ENCODE results near the gene MAGOHB.
"Not testable (repeated sequence)": the region's sequence is repeated elsewhere in the genome, so short reads cannot be mapped to it uniquely, and the experiment has no call there.

Gene MAGOHB

DNA sequence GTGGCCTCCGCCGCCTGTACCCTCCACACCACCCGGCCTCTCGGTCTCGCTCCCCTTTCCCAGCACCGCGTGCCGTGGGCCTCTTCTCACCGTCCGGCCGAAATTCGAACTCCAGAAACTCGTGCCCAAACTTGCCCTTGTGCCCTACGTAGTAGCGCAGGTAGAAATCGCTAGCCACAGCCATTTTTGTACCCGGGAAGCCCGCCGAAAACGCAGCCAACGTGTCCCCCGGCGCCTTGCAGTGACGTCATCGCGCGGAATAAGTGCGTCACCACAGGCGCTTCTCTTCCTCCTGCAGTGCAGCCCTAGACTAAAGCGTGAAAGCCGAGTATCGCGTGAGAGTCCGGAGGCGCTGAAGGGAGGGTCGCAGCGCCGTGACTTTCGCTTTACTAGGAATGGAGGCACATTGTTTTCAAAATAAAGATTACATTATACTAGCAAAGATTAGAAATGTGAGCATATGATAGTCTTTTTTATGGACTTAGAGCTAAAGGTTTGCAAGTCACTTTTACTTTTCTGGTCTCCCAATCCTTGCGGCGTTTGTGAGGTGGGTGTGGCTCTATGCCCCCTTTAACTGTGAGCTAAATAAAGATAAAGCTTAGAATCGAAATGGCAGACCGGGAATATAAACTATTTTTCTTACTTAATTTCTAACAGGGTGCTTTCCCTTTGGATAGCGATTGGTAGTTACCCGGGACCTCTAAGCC lies at the start of gene MAGOHB:
Gene MAGOHB (minus strand): TSS at position 261 of the 707 bp plus-strand sequence. CDS start 77 bp downstream, at position 184.
- peak; percentile 97 for DNase-seq

GRCh38 chr12:10661338-10661737 lies 47.9 kb upstream of the MAGOHB start:
- no peak for DNase-seq

DNA sequence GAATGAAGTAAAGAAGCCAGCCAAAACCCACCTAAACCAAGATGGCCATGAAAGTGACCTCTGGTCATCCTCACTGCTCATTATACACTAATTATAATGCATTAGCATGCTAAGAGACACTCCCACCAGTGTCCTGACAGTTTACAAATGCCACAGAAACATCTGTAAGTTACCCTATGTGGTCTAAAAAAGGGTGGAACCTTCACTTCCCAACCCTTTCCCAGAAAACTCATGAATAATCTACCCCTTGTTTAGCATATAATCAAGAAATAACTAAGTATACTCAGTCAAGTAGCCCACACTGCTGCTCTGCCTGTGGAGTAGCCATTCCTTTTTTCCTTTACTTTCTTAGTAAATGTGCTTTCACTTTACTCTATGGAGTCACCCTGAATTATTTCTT lies 40.6 kb upstream of the MAGOHB start:
- no peak for DNase-seq

- no peak for DNase-seq
Measured at GRCh38 chr12:10652192-10652591, 38.8 kb upstream of the MAGOHB start.

DNA sequence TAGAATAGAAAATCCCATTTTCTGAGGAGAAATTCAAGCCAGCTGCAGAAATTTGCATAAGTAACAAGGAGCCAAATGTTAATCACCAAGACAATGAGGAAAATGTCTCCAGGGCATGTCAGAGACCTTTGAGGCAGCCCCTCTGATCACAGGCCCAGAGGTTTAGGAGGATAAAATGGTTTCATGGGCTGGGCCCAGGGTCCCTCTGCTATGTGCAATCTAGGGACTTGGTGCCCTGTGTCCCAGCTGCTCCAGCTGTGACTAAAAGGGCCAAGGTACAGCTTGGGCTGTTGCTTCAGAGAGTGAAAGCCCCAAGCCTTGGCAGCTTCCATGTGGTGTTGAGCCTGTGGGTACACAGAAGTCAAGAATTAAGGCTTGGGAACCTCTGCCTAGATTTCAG lies 33.2 kb upstream of the MAGOHB start:
- not testable (repeated sequence) for DNase-seq

DNA sequence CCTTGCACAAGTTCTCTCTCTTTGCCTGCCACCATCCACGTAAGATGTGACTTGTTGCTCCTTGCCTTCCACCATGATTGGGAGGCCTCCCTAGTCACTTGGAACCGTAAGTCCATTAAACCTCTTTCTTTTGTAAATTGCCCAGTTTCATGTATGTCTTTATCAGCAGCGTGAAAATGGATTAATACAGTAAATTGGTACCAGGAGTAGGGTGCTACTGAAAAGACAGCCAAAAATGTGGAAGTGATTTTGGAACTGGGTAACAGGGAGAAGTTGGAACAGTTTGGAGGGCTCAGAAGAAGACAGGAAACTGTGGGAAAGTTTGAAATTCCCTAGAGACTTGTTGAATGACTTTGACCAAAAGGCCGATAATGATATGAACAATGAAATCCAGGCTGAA lies 32.5 kb upstream of the MAGOHB start:
- no peak for DNase-seq

DNA sequence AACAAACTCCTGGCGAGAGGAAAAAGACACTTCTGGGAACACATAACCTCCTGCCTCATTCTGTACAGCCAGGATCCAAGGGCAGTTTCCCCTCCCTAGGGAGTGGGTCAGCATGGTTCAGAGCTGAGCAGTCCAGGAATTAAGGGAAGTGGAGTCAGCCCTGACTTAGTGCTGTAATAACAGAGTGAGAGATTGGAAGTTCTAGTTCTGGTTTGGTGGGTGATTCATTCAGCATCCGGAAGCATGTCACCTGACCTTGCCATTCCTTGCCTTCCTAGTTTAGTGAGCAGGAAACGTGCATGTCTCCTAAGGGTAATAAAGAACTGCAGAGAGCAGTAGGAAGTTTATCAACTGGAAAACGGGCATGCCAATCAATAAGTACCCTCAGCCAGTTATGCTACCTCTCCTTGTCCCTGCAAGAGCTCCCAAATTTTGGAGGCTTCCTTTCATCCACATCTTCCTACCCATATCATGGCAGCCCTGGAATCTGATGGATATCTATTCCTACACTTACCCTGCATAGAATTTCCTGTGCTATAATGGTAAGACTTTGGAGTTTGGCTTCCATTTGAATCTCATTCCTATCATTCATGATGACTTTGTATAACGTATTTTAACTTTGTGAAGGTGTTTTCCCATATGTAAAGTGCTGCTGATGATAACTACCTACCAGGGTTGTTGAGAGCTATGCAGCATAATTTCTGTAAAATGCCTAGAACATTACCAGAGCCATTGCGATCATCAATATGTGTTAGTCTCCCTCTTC lies 28.5 kb upstream of the MAGOHB start:
- no peak for DNase-seq

GRCh38 chr12:10638728-10639127 lies 25.3 kb upstream of the MAGOHB start:
- DNase-seq = no peak

DNA sequence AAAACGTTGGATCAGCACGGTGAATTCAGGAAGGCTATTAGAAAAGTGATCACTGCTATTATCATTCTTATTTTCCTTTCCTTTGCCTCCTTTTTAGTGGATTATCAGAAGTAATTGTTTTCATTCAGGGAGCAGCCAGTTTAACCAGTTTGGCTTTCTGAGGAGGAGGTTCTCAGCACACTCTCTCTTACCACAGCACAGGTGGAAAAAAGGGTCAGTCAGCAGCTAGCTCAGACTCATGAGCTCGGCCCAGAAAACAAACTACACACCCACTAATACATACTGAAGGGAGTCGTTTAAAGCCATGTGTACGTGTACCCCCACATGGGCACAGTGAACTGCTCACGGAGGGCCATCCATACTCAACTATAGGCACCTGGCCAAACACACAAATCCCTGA lies 23.2 kb upstream of the MAGOHB start:
- no peak for DNase-seq

DNA sequence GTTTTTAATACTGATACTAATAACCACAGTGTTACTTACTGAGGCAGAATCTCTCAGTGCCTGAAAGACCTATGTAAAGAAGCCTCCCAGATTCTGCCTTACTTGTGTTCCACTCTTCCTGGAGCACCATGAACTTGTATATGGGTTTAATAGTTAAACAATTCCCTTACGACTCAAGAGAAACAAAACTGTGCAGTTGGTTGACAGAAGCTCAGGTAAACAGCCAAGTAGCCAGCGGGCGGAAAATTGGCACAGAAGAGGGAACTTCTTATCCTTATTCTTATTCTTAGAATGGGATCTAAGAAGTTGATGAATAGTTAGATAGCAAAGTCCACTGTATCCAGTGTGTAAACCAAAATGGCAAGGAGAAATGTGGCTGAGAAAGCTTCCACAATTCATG lies 22.7 kb upstream of the MAGOHB start:
- DNase-seq = no peak

DNA sequence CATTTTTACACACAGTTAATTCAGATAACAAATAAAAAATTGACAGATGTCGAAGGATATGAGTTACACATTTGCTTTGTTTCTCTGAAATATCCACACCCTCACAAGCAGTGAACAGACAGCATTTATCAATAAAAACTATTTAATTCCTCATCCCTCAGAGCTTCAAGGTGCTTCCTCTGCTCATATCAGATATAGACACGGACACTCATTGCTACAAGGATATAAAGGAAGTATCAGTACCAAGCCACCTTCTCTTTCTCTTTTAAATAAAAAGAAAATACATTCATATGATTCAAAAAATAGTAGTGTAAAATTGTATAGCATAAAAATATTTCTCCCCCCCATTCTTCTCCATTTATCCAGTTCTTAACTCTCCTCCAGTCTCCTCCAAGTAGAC lies 21.9 kb upstream of the MAGOHB start:
- DNase-seq = no peak

DNA sequence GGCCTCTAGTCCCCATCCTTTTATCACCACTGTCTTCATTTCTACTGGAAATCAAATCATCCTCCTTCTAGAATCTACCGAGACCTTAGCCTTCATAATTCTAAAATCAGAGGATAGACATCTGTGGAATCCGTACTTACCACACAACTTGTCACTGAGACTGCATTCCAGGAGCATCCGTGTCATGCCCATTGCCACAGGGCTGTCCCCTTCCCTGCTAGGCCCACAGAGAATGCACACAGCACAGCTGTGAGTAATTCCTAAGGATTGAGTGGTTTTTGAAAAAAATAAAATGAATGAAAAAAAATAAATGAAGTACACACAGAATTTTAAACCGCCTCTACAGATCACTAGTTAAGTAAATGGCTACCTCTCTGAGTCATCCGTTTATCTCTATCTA lies 21.0 kb upstream of the MAGOHB start:
- no peak for DNase-seq

DNA sequence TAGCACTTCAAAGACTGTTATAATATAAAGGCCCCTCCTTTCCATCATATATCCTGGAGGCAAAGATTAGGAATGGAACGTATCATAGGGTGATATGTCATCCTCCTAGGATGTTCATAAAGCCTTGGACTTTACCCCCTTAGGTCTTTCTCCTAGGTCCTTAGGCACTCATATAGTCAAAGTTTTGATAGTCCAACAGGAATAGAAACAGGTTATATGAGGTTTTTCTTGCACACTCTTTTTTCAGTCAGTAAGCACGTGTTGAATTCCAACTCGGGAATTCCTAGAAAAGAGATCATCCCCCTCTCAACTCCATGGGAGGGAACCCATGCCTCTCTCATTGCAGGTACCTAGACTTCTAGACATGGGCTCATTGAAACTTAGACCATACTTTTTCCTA lies 20.1 kb upstream of the MAGOHB start:
- no peak for DNase-seq

DNA sequence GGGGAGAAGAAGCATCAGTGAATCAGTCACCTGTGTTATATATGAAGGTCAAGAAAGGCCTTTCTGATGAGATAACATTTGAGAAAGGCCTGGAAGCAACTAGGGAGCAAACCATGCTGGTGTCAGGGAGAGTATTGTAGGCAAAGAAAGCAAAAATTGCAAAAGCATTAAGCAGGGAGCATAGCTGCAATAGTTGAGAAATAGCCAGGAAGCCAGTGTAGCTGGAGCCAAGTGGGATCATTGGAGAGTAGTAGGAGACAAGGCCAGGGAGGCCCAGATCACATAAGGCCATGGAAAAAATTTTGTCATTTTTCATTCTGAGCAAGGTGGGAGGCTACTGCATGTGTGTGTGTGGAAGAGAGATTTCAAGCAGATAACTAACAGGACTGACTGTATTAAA lies 18.8 kb upstream of the MAGOHB start:
- DNase-seq = no peak

DNA sequence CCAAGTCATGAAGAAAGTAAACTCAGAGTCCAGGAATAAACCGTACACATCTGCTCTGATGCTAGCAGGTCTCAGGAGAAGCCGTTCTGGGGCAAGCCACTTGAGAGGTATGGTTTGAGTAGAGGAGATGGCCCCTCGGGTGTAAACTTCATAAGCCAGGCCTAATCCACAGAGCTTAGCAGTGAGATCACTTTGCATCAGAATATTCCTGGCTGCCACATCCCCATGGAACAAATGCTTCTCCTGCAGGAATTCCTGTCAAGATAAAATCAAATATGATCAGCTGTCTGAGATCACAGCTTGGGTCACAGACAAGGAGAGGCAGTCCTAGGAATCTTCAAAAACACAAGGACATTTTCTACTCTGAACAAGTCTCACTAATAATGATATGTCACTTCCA lies 11.2 kb upstream of the MAGOHB start:
- no peak for DNase-seq

DNA sequence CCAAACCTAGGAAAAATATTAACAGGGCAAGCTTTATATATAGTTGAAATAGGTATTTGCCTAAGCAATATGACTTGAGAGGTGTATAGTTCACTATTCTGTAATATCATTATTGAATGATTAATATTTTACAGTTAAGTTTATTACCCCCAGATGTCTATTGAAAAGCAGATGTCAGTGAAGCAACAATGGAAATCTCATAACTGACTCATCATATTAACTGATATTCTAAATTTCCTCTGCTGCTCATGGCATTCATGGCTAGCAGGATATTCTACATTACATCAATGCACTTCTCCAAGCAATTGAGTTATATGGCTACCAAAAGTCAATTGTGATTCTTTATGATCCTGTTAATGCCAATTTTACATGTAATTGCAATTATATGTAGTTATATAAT lies 9.7 kb upstream of the MAGOHB start:
- no peak for DNase-seq

DNA sequence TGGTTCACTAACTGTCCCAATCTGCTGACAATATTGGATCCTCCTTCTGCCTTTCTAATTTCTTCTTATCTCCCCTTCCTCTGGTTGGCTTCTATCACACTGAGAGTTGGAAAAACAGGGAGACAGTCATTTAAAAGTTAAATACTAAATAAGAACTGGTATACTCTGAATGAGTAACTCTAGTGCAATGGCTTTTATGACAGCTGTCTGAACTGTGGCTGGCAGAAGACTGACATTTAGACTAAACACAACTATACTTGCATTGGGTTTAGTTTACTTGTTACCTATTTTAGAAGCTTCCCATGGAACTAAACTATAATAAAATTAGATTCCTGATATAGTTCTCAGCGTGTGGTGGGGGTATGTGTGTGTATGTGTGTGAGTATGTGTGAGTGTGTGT lies 7.9 kb upstream of the MAGOHB start:
- no peak for DNase-seq

GRCh38 chr12:10620078-10620779 lies 6.8 kb upstream of the MAGOHB start:
- no peak for DNase-seq

- DNase-seq = no peak
Measured at GRCh38 chr12:10618338-10618987, 5.1 kb upstream of the MAGOHB start.

- DNase-seq = no peak
Measured at GRCh38 chr12:10617863-10618262, 4.5 kb upstream of the MAGOHB start.

DNA sequence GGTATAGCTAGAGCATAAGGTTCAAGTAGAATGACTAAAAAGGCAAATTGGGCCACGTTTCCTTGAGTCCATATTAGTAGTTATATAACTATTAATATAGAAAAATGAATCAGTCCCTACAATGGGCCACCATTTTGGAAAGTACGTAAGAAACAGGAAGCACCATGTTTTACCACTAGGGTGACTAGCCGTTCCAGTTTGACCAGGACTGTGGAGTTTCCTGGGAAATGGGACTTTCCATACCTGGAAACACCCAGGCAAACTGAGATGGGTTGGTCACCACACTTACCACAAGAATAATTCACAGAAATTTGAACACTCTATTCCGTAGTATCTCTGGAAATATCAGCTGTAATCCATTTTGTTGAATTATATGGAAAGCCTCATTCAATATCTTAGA lies 2.1 kb upstream of the MAGOHB start:
- no peak for DNase-seq

- no peak for DNase-seq
Measured at GRCh38 chr12:10614056-10614370, 604 bp upstream of the MAGOHB start.

DNA sequence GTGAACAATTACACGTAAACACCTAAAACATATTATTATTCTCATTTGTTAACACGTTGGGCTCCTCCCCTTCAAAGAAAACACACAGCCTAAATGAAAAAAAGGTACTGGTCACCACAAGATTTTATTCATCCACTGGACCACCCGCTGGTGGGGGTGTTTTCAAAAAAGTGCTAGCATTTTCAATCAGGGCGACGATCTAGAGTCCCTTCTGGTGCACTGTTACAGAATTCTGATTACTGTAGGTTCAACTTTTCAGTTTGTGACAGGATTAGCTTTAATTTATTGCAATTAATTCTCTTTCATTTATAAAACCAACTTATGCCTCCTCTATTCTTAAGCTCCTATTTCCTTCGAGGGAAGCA lies 443 bp downstream of the MAGOHB start:
- no peak for DNase-seq

- DNase-seq = no peak
Measured at GRCh38 chr12:10612110-10612509, 1.3 kb downstream of the MAGOHB start.

Data from left hindlimb (tissue), 1 donor.